GM21786 (cell line): Measurements from ENCODE around the gene AGAP3.
A peak's percentile ranks its signal among the peaks of the same experiment; 100 is the strongest.

Experiments used
- ATAC-seq: cut with Tn5 transposase; IDR thresholded peaks from one replicate; pipeline ENCODE4 v1.9.1; 2021; ENCODE audit not compliant: unreplicated experiment

Gene AGAP3

DNA sequence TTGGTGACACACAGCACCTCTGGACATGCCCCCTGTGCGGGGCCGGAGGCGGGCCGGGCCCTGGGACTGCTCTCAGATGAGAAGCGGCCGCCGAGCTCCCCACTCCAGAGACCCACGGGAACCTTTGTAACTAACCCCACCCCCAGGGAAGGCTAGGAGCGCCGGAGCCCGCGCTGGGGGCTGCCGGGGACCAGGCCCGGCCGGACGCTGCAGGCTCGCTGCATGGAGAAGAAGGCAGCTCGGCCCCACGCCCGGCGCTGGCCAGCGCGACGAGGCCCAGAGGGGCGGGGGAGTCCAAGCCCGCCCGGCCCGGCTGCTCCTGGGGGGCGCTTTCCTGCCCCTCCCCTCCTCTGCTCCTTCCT is 36.5 kb downstream of the AGAP3 start:
- ATAC-seq: no peak

- ATAC-seq: no peak
Measured at GRCh38 chr7:151123158-151123821, 37.0 kb downstream of the AGAP3 start.

GRCh38 chr7:151123822-151124464 is 37.7 kb downstream of the AGAP3 start:
- ATAC-seq: peak; percentile 92

DNA sequence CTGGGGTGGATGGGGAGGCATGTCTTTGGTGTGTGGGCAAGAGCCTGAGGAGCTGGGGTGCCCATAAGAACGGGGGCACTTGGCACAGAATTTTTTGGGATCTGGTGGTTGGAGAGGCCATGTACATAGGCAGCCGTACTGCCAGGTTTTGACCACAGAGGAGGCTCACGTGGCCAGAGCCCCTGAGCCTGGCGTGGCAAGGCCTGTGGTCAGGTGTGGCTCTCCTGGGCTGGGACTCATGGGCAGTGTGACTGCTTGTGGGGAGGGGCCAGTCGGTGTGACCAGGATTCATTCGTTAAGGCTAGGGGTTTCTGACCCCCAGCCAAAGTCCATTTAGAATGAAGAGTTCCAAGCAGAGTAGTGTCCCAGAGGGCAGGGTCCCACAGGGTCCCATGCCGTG is 38.2 kb downstream of the AGAP3 start:
- ATAC-seq: no peak

- ATAC-seq: no peak
Measured at GRCh38 chr7:151124899-151125399, 38.7 kb downstream of the AGAP3 start.

GRCh38 chr7:151125470-151125845 is 39.2 kb downstream of the AGAP3 start:
- no peak for ATAC-seq

DNA sequence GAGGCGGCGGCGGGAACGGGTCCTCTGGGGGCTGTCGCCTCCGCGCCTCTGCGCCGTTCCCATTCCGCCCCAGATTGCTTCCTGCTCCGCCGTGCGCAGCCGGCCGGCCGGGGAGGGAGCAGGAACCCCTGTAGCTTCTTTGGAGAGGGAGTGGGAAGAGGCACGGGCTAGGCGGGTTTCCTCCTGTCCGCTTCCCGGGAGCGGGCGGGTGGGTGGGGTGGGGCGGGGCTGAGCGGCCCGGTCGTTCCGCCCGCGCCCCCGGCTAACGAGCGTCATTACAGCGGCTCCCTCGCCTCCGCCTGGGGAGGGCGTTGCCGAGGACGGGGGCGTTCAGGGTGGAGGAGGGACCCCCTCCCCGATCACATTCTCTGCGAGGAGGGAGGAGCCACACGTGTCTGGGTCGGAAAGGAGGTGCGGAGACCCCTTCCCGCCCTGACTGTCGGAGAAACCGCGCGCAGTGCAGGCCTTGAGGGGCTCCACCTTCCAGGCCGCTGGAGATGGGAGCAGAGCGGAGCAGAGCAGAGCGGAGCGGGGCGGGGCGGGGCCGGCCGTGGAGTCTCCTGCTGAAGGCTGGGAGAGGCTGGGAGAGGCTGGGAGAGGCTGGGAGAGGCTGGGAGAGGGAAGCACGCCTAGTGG is 39.7 kb downstream of the AGAP3 start:
- ATAC-seq: no peak

- no peak for ATAC-seq
Measured at GRCh38 chr7:151126491-151127137, 40.3 kb downstream of the AGAP3 start.

- ATAC-seq: no peak
Measured at GRCh38 chr7:151128144-151128543, 41.9 kb downstream of the AGAP3 start.

DNA sequence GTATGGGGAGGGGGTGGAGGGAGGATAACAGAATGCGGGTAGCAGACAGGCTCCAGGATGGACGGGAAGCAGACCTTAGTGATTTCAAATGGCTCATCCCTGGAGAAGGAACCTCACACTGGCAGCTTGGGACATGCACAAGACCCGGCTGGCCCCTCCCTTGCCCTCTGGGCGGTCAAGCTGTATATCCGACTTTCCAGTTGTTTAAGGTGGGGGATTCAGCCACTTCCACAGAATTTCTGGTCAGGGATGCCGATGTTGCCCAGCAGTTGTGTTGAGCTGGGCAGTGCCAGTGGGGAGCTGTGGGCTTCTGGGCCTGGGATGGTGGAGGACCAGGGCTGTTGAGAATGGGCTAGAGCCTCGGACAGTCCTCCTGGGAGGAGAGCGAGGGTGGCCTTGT is 42.4 kb downstream of the AGAP3 start:
- ATAC-seq: no peak

GRCh38 chr7:151129117-151129959 is 43.1 kb downstream of the AGAP3 start:
- ATAC-seq: no peak

DNA sequence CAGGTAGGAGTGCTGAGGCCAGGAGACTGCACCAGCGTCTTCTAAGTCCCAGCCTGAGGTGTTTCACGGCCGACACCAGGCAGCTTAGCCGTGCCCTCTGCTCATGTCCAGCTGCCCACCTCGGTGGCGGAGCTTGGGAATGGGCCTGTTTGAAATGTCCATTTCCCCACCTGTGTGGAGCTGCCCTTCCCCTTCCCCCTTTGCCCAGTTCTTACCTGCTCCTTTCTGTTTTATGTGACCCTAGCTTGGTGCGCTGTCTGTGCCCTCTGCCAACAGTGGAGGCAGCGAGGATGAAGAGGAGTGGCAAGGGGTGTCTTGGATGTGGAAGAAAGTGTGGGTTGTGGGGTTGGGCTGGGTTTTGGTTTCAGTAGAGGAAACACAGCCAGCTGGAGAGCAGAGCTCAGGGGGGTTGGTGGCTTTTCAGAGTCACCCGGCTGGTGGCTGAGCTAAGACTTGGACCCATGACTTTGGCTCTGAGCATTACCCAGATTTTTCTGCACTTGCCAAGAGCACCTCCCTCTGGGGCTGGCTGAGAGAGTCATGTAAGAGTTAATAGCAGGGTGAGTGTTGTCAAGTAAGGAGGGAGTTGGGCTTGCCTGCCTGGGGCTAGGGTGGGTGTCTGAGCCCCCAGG is 43.8 kb downstream of the AGAP3 start:
- ATAC-seq: no peak

DNA sequence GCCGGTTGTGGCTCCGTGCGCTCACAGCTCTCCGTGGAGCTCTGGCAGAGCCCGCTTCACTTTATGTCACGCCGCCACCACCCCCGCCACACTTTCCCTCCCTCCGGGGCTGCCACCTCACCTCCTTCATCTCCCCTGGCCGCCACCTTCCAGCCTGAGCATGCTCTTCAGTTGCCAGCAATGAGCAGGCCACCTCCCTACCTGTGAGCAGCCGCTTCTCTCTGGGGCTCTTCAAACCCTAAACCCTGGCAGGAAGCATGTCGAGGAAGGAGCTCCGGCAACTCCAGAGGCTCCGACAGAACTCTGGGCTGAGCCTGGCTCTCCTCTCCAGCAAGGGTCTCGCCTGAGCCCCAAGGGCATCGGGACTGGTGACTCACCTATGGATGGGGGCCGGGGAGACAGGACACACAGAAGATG is 44.5 kb downstream of the AGAP3 start:
- no peak for ATAC-seq

DNA sequence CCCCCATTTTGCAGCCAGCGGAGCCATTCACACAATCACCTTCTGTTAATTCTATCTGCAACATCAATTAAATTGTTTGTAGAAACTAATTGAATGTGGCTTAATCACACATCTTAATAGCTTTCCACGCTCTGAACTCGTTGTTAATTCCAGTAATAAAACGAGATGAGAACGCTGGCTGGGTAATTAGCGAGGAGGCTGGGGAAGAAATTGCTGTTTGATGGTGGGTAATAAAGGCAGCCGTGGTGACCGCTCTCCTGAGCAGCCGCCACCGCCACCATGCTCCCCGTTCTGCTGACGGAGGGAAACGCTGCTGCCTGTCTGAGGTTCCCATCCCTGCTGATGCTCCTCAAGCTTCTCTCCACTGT is 44.9 kb downstream of the AGAP3 start:
- ATAC-seq: no peak

DNA sequence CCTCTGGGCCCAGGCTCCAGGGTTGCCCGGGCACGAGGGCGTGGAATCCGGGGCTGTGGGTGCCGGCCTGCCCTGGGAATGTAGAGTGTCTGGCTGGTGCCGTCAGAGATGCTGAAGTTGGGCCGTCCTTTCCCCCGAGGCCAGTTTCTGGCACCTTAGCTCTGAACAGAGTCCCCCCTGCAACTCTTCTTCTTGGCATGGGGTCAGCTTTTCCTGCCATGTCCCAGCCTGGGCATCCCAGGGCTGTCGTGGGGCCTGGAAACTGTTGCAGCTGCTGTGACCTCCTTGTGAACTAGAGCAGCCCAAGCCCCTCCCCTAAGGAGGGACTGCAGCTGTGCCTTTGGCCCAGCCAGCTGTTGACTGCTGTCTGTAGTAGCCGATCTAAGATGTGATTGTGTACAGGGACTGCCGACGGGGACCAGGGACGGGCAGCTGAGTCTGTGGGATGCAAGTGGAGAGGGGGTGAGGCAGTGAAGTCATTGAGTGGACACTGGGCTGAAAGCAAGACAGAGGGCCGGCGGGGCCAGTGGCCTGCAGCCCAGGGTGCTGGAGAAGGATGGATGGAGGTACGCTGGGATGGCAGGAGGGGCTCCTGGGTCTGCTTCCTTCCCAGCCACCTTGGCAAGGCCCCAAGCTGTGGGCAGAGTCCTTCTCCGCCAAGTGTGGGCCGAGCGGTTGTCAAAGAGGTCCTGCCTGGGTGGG is 45.5 kb downstream of the AGAP3 start:
- ATAC-seq: no peak

DNA sequence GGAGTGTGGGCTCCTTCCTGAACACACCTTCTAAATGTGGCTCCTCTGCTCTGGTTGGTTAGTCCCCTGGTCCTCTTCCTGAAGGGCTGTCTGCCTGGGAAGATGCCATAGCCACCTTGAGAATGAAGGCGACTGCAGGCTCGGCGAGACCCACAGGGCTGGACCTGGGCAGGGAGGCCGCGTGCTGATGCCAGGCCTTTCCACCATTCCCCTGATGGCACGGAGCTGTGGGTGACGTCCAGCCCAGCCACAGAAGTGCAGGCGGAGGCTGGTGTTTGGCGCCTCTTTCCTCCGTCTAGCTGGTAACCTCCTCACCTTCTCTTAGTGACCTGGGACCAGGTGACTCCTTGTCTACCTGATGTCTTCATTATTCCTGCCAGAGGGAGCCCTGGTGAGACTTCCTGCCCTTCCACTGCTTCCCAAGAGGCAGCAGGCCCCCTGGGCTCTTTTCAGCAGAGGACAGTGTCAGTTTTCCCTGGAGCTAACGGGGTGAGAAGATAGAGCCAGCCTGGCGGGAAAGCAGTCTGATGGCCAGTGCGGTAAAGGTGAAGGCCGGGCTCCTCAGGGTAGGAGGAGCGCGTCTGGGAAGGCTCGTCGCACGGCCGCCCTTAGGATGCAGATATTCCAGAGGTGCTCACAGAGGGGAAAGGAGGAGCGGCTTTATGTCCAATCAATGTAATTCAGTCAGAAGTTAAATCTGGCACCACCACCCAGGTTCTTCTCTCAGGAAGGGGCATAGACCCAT is 46.4 kb downstream of the AGAP3 start:
- ATAC-seq: no peak

DNA sequence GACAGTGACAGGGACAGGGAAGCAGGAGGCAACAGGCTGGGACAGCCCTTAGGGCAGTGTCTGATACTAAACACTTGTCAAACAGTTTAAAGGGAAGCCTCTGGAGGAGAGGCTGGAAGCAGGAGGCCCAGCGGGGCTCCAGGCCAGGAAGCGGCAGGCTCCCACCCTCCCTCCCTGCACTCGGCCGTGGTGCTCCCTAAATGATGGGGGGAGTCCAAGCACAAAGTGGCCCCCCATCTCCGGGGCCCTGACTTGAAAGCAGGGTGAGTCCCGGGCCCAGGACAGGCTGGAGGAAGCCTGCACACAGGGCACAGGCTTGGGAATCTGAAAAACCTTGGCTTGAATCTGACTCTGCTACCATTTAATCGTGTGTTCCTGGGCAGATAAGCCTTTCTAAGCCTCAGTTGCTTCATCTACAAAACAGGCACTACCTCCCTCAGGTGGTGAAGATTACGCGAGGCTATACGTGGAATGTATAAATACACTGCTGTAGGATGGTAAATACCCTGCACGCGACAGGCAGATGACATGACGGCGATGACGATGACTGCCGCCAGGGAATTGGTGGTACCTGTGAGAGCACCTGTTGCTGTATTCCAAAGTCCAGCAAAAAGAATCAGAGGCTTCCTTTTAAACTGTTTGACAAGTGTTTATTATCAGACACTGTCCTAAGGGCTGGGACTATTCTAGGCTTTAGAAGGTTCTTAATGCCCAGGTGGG is 47.2 kb downstream of the AGAP3 start:
- no peak for ATAC-seq

GRCh38 chr7:151133986-151134742 is 47.9 kb downstream of the AGAP3 start:
- no peak for ATAC-seq
